Astrocyte (in vitro differentiated cells and primary cell): ENCODE results near the gene HNF4A. TPM values are rescaled to one million over a fixed set of nuclear protein-coding genes. Genes with fewer than 3 reads are reported as not detected.

Source experiments
- DNase-seq: peaks from one replicate; pipeline ENCODE4 v3.0.0-alpha.2; 2010; ENCODE audit warnings: low read depth
- FAIRE-seq: peaks from 2 replicates; lab custom pipeline; 2011; peaks lifted over from hg19 to GRCh38; lab: Jason Lieb, UNC
- H2AFZ ChIP-seq: 2 replicates; pipeline ENCODE4 v1.6.0; 2012; ENCODE audit warnings: low read depth, low read length, inconsistent platforms
- H3K27ac ChIP-seq: 2 replicates; pipeline ENCODE4 v1.5.1; 2011; ENCODE audit warnings: low read depth, low read length, inconsistent platforms
- H3K27me3 ChIP-seq: 2 replicates; pipeline ENCODE4 v1.6.0; 2011; ENCODE audit warnings: low read length, inconsistent platforms; ENCODE audit not compliant: insufficient read depth
- H3K36me3 ChIP-seq: 2 replicates; pipeline ENCODE4 v1.5.1; 2011; ENCODE audit warnings: low read length, inconsistent platforms; ENCODE audit not compliant: insufficient read depth
- H3K4me1 ChIP-seq: 2 replicates; pipeline ENCODE4 v1.5.1; 2011; ENCODE audit warnings: low read length, inconsistent platforms; ENCODE audit not compliant: insufficient read depth
- H3K4me2 ChIP-seq: 2 replicates; pipeline ENCODE4 v1.6.0; 2012; ENCODE audit warnings: low read length, inconsistent platforms
- H3K4me3 ChIP-seq: 2 replicates; pipeline ENCODE4 v1.5.1; 2011; ENCODE audit warnings: low read depth, mild to moderate bottlenecking, low read length, inconsistent platforms; ENCODE audit not compliant: insufficient read depth
- H3K79me2 ChIP-seq: 2 replicates; pipeline ENCODE4 v1.6.0; 2012; ENCODE audit warnings: mild to moderate bottlenecking, low read length, inconsistent platforms; ENCODE audit not compliant: insufficient read depth
- H3K9ac ChIP-seq: 2 replicates; pipeline ENCODE4 v1.6.0; 2012; ENCODE audit warnings: mild to moderate bottlenecking, low read length, inconsistent platforms
- H3K9me3 ChIP-seq: 2 replicates; pipeline ENCODE4 v1.5.1; 2012; ENCODE audit warnings: low read depth, mild to moderate bottlenecking, low read length, inconsistent platforms; ENCODE audit not compliant: insufficient read depth
- H4K20me1 ChIP-seq: 2 replicates; pipeline ENCODE4 v1.6.0; 2012; ENCODE audit warnings: low read length, inconsistent platforms; ENCODE audit not compliant: insufficient read depth
- H3K27ac Mint-ChIP-seq: one replicate; pipeline ENCODE4 v1.8.0; 2021; ENCODE audit warnings: mild to moderate bottlenecking, mixed read lengths; ENCODE audit not compliant: unreplicated experiment
- H3K27me3 Mint-ChIP-seq: one replicate; pipeline ENCODE4 v1.8.0; 2021; ENCODE audit warnings: low read depth, mixed read lengths; ENCODE audit not compliant: unreplicated experiment
- H3K36me3 Mint-ChIP-seq: one replicate; pipeline ENCODE4 v1.8.0; 2021; ENCODE audit warnings: low read depth, mixed read lengths; ENCODE audit not compliant: unreplicated experiment
- H3K4me1 Mint-ChIP-seq: one replicate; pipeline ENCODE4 v1.8.0; 2021; ENCODE audit warnings: low read depth, mixed read lengths; ENCODE audit not compliant: unreplicated experiment
- H3K4me3 Mint-ChIP-seq: one replicate; pipeline ENCODE4 v1.8.0; 2021; ENCODE audit warnings: mild to moderate bottlenecking, moderate library complexity, mixed read lengths; ENCODE audit not compliant: unreplicated experiment
- H3K9me3 Mint-ChIP-seq: one replicate; pipeline ENCODE4 v1.8.0; 2021; ENCODE audit warnings: mild to moderate bottlenecking, mixed read lengths; ENCODE audit not compliant: unreplicated experiment
- CTCF ChIP-seq: IDR thresholded peaks from 2 replicates; pipeline ENCODE4 v1.5.1; 2011; ENCODE audit warnings: low read depth, mild to moderate bottlenecking, inconsistent platforms, low read length, moderate library complexity; ENCODE audit not compliant: insufficient read depth
- EZH2 ChIP-seq: IDR thresholded peaks from 2 replicates; pipeline ENCODE4 v1.6.1; 2012; ENCODE audit warnings: mild to moderate bottlenecking, low read length, inconsistent platforms; ENCODE audit not compliant: insufficient read depth
- total RNA-seq: library from RNA; stranded (reverse); gene quantifications from 2 replicates; pipeline ENCODE4 v1.2.1, GENCODE V29; 2021

The HNF4A gene
- total RNA-seq, 1 donor from 2014 or later: not detected

- no peak overlapping the region for H3K4me3 ChIP-seq
- H3K4me2 ChIP-seq: no peak overlapping the region
- H3K27me3 ChIP-seq: peaks cover 8% of the 10 kb centered on the region
- Mint-ChIP-seq H3K4me1 (no peaks in the 10 kb centered on the region), H3K9me3 (no peaks in the 10 kb centered on the region), H3K36me3 (no peaks in the 10 kb centered on the region), H3K27me3 (peaks cover 13% of the 10 kb centered on the region), H3K4me3 (no peak overlapping the region), H3K27ac (no peak overlapping the region)
- H3K27ac ChIP-seq: no peak overlapping the region
- H4K20me1 ChIP-seq: no peaks in the 10 kb centered on the region
- H3K36me3 ChIP-seq: no peaks in the 10 kb centered on the region
- H3K9ac ChIP-seq: no peak overlapping the region
- no peaks in the 10 kb centered on the region for H3K4me1 ChIP-seq
- H3K9me3 ChIP-seq: no peaks in the 10 kb centered on the region
- H2AFZ ChIP-seq: no peak overlapping the region
- no peak for TF ChIP-seq EZH2
- TF ChIP-seq CTCF: peak; percentile 33
- DNase-seq (no peak), FAIRE-seq (no peak)
- H3K79me2 ChIP-seq: no peaks in the 10 kb centered on the region
These were observed 105.3 kb downstream of the HNF4A start for GRCh38 chr20:44460795-44461141.

DNA sequence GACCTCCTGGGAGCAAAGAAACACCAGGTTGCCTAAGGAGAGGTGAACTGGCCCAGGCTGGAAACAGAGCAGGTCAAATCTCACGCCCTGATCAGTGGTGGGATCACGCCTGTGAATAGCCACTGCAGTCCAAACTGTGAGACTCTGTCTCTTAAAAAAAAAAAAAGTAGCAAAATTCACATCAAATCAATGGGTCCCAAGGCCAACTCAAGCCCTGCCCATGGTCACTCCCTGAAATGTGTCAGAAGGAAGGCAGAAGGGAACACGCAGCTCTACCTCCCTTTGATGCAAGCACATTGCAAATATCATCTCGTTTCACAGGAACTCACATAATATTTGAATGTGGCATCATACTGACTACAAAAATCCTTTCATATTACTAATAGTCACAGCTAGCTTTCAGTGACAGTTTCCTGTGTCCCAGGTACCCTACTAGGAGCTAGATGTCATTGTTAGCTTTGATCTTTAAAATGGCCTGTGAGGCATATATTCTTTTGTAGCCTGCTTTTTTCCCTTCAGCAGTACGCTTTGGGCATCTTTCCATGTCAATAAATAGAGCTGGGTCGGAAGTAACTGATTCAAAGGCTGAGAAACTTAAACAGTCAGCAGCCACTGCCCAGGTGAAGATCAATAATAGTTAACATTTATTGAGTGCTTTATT, 105.8 kb downstream of the HNF4A start:
- no peaks in the 10 kb centered on the region for H3K79me2 ChIP-seq
- H3K27ac Mint-ChIP-seq: no peak overlapping the region
- TF ChIP-seq CTCF: no peak
- TF ChIP-seq EZH2: no peak
- H3K27ac ChIP-seq: no peak overlapping the region
- H2AFZ ChIP-seq: no peak overlapping the region
- no peak for FAIRE-seq
- H3K36me3 Mint-ChIP-seq: no peaks in the 10 kb centered on the region
- H3K27me3 Mint-ChIP-seq: peaks cover 13% of the 10 kb centered on the region
- no peaks in the 10 kb centered on the region for H3K4me1 ChIP-seq
- no peaks in the 10 kb centered on the region for H3K36me3 ChIP-seq
- H3K4me3 Mint-ChIP-seq: no peak overlapping the region
- no peaks in the 10 kb centered on the region for H3K9me3 ChIP-seq
- DNase-seq: no peak
- H4K20me1 ChIP-seq: no peaks in the 10 kb centered on the region
- H3K4me3 ChIP-seq: no peak overlapping the region
- no peaks in the 10 kb centered on the region for H3K4me1 Mint-ChIP-seq
- H3K27me3 ChIP-seq: peaks cover 8% of the 10 kb centered on the region
- H3K4me2 ChIP-seq: no peak overlapping the region
- no peak overlapping the region for H3K9ac ChIP-seq
- H3K9me3 Mint-ChIP-seq: no peaks in the 10 kb centered on the region

DNA sequence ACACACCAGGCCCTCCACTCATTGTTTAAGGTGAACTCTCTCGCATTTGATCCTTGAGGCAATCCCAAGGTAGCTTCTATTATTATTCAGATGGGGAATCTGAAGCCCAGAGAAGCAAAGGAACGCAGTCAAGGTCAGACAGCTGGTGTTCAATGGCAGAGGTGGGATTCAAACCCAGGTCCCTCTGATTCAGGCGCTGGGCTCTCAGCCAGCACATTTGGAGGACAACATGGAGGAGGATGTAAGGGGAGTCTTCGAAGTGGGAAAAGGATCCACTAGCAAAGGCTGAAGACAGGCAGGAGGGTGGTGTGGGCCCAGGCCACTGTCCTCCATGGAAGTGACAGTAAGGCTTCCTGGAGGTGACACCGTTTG, 106.3 kb downstream of the HNF4A start:
- Histone ChIP-seq H3K4me2 (no peak overlapping the region), H3K27me3 (peaks cover 8% of the 10 kb centered on the region), H2AFZ (no peak overlapping the region), H3K9ac (no peak overlapping the region), H3K36me3 (no peaks in the 10 kb centered on the region), H3K79me2 (no peaks in the 10 kb centered on the region), H3K9me3 (no peaks in the 10 kb centered on the region), H3K27ac (no peak overlapping the region), H4K20me1 (no peaks in the 10 kb centered on the region), H3K4me1 (no peaks in the 10 kb centered on the region), H3K4me3 (no peak overlapping the region)
- Mint-ChIP-seq H3K36me3 (no peaks in the 10 kb centered on the region), H3K27me3 (peaks cover 13% of the 10 kb centered on the region), H3K9me3 (peaks cover 2% of the 10 kb centered on the region), H3K4me1 (no peaks in the 10 kb centered on the region), H3K4me3 (no peak overlapping the region), H3K27ac (no peak overlapping the region)
- no peak for TF ChIP-seq EZH2
- no peak for TF ChIP-seq CTCF
- DNase-seq: no peak
- no peak for FAIRE-seq
